ENCODE data around the gene LY6G5B.
A peak's percentile ranks its signal among the peaks of the same experiment; 100 is the strongest.

LY6G5B gene

DNA sequence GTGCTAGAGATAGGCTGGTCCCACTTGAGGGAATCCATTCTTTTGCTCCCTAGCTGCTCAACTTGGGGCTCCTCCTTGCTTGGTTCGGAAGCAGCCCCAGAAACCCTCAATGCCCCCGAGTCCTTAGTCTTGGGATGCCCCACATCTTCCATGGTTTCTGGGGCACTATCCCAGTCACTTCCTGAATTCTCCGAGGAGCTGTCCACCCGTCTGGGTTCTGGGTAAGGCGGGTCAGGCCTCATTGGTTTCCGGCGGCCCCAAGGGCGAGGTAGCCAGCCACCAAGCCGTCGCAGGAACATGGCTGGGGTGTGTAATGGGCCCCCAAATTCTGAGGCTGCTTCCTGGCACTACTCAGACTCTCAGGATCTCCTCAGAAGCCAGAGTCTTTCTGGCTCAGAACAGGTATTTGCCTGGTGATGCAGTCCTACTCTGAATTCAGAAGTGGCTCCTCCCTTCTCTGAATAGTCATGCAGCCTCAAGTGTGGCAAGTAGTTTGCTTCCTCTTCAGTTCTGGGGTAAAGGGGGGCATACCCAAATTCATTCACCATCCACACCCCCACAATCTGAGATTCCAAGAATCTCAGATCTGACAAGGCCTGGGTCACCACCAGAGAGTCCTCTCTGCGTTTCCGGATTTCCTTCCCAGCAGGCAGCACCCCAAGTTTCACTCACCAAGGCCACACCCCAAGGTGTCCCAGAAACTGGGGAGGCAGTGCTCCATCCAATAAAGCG is 10.0 kb upstream of the LY6G5B start:
- Histone ChIP-seq H3K4me1 (ENCODE audit: insufficient read depth, low read length) (peaks cover 10% of the 10 kb centered on the region; the same call in 1 of the 2 replicates), H3K4me3 (ENCODE audit: low read length) (peak overlapping the region; percentile 99), H3K9me3 (ENCODE audit: insufficient read depth, low read depth, low read length) (no peaks in the 10 kb centered on the region), H3K27me3 (ENCODE audit: insufficient read depth, low read length) (no peaks in the 10 kb centered on the region), H3K9ac (ENCODE audit: low read depth, low read length) (peak overlapping the region; percentile 99), H3K36me3 (ENCODE audit: insufficient read depth, low read depth, low read length) (peaks cover 39% of the 10 kb centered on the region), H3K27ac (ENCODE audit: low read length) (peak overlapping the region; percentile 91)

DNA sequence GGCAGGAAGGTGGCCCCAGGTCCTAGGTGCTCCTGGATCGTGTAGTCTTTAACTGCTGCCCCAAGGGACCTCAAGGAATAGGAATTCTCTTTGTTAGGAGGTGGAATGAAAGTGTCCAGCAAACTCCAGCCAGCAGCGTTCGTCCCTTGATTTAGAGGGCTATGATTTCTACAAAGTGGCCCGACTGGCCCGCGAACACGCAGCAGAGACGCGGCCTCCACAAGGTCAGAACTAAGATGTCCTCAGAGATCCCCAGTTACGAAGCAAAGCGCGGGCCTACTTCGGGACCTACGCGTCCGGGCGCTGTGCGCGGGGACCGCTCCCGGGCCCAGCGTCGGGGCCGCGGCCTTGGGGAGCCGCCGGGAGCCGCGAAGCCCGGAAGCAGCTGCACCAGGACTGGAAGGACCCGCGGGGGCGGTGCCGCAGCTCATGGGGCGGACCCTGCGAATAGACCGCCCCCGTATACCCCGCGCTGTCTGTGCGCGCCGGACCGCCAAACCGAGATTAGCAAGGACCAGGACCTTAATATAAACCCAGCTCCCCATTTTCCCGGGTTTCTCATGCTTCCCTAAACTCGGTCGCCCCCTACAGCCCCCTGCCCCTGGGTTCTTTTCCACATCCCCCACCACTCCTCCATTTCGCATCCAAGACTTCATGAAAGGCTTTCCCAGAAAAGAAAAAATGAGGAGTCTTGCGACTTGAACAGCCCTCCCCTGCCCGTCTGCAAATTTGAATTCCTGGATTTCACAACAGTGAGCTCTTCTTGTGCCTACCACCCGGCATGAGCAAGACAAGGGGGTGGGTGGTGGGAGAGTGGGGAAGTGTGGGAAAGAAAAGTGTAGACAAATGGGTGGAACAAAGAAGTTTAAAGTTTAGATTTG is 9.2 kb upstream of the LY6G5B start, which contains the start of gene C6orf47:
Gene C6orf47, minus strand, starts transcription at position 398 of the 881 bp plus-strand sequence. CDS start 831 bp downstream, outside the sequence.
- Histone ChIP-seq H3K4me1 (ENCODE audit: insufficient read depth, low read length) (peaks cover 10% of the 10 kb centered on the region; the same call in 1 of the 2 replicates), H3K27me3 (ENCODE audit: insufficient read depth, low read length) (no peaks in the 10 kb centered on the region), H3K4me3 (ENCODE audit: low read length) (peak within 1 kb of the TSS; percentile 99), H3K9me3 (ENCODE audit: insufficient read depth, low read depth, low read length) (no peaks in the 10 kb centered on the region), H3K36me3 (ENCODE audit: insufficient read depth, low read depth, low read length) (peaks cover 39% of the 10 kb centered on the region), H3K9ac (ENCODE audit: low read depth, low read length) (peak within 1 kb of the TSS; percentile 99), H3K27ac (ENCODE audit: low read length) (peak within 1 kb of the TSS; percentile 91)

GRCh38 chr6:31661262-31662123 is 8.3 kb upstream of the LY6G5B start:
- no peaks in the 10 kb centered on the region for H3K27me3 ChIP-seq (ENCODE audit: insufficient read depth, low read length)
- H3K27ac ChIP-seq (ENCODE audit: low read length) = peak overlapping the region; percentile 35
- peak overlapping the region; percentile 99; the same call in 1 of the 2 replicates for H3K9ac ChIP-seq (ENCODE audit: low read depth, low read length)
- peaks cover 37% of the 10 kb centered on the region for H3K36me3 ChIP-seq (ENCODE audit: insufficient read depth, low read depth, low read length)
- H3K4me1 ChIP-seq (ENCODE audit: insufficient read depth, low read length) = peaks cover 10% of the 10 kb centered on the region; the same call in 1 of the 2 replicates
- peak overlapping the region; percentile 99 for H3K4me3 ChIP-seq (ENCODE audit: low read length)
- H3K9me3 ChIP-seq (ENCODE audit: insufficient read depth, low read depth, low read length) = no peaks in the 10 kb centered on the region

DNA sequence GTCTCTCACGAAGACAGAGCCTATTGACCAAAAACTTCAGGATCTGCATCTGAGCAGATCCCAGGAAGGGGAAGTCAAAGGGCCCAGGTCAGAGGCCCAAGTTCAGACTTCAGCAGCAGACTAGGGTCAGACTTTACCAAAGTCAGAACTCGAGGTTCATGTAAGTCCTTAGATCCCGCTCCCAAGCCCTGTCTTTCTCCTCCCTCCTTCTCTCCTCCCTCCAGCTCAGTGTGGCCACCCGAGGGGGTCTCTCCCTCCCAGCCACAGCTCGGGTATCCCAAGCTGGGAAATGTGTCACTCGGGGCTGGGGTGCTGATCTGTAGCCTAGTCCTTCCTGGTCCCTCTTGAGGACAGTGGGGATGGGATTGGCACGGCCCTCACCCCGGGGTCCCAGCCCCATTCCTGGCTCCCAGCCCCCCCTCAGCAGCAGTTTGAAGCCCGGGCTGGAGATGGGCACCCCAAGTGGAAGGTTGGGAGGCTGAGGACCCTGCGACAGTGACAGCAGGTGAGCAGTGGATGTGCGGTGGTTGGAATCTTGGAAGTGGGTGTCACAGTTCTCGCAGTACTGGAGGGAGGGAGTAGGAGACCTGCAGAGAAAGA is 7.6 kb upstream of the LY6G5B start:
- Histone ChIP-seq H3K4me1 (ENCODE audit: insufficient read depth, low read length) (peaks cover 10% of the 10 kb centered on the region; the same call in 1 of the 2 replicates), H3K9ac (ENCODE audit: low read depth, low read length) (no peak overlapping the region), H3K36me3 (ENCODE audit: insufficient read depth, low read depth, low read length) (peaks cover 40% of the 10 kb centered on the region), H3K27me3 (ENCODE audit: insufficient read depth, low read length) (no peaks in the 10 kb centered on the region), H3K4me3 (ENCODE audit: low read length) (no peak overlapping the region), H3K27ac (ENCODE audit: low read length) (no peak overlapping the region), H3K9me3 (ENCODE audit: insufficient read depth, low read depth, low read length) (no peaks in the 10 kb centered on the region)

DNA sequence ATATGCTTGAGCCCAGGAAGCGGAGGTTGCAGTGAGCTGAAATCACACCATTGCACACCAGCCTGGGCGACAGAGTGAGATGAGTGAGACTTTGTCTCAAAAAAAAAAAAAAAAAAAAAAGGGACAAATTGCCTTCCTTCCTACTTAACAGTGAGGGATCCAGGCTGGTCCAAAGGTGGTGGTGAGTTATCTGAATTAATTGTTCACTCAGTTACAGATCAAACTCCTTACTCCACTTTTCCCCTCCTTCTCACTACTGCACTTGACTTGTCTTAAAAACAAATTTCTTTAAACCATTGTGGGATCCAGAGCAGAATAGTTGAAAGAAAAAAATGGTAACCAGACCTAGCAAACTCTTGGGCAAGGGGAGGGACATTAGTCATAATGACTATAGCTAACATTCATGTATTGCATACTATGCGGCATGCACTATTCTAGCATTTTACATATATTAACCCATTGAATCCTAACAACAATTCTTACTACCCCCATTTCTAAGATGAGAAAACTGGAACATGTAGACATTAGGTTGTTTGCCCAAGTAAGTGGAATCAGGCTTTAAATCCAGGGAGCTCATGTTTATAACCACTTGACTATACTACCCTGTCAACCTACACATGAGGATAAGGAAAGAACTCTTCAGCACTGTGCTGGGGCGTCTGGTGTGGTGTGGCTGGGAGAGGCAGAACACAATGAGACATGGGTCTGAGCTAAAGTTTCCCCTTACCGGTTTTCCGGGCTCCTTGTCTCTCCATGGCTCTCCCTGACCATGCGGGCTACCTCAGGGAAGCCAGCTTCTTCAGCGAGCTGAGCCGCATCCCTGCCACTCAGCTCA is 6.4 kb upstream of the LY6G5B start:
- Histone ChIP-seq H3K36me3 (ENCODE audit: insufficient read depth, low read depth, low read length) (peaks cover 46% of the 10 kb centered on the region), H3K9me3 (ENCODE audit: insufficient read depth, low read depth, low read length) (no peaks in the 10 kb centered on the region), H3K4me1 (ENCODE audit: insufficient read depth, low read length) (peaks cover 10% of the 10 kb centered on the region; the same call in 1 of the 2 replicates), H3K27me3 (ENCODE audit: insufficient read depth, low read length) (no peaks in the 10 kb centered on the region), H3K27ac (ENCODE audit: low read length) (no peak overlapping the region), H3K4me3 (ENCODE audit: low read length) (peak overlapping the region; percentile 96; the same call in 1 of the 2 replicates), H3K9ac (ENCODE audit: low read depth, low read length) (peak overlapping the region; percentile 98; the same call in 1 of the 2 replicates)

DNA sequence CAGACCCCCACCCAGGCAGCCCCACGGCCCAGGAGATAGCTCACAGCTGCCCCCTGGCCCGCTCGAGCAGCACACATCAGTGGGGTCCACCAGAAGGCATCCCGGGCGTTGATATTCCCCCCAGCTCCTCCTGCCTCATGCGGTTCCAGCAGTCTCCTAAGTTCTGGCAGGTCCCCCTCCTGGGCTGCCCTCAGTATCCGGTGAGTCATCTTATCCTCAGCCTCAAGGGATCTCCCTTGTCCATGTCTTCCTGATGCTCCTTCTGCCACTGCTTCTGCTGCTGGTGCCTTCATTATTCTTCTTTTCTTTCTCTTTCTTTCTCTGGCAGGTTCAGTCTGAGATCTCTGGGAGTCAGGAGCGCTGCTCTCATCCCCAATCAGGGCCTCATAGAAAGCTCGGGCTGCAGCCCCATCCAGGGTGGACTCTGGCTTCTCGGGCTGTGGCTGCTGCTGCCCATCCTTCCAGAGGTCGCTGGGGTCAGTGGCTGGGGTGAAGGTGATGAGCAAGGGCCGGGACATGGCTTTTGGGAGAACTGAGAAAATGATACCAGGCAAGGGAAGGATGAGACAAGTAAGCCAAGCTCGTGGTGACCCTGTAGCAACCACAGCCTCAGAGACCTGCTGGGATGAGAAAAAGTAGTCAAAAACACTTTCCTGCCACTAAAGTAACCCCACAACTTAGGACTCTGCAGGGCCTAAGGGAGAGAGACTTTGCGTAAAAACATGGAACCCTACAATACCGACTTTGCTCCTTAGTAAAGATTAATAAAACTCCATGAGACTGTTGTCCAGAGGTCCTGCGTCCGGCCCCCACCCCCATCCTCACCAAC is 5.6 kb upstream of the LY6G5B start:
- Histone ChIP-seq H3K36me3 (ENCODE audit: insufficient read depth, low read depth, low read length) (peaks cover 52% of the 10 kb centered on the region), H3K27ac (ENCODE audit: low read length) (peak overlapping the region; percentile 98), H3K4me1 (ENCODE audit: insufficient read depth, low read length) (peaks cover 10% of the 10 kb centered on the region; the same call in 1 of the 2 replicates)

DNA sequence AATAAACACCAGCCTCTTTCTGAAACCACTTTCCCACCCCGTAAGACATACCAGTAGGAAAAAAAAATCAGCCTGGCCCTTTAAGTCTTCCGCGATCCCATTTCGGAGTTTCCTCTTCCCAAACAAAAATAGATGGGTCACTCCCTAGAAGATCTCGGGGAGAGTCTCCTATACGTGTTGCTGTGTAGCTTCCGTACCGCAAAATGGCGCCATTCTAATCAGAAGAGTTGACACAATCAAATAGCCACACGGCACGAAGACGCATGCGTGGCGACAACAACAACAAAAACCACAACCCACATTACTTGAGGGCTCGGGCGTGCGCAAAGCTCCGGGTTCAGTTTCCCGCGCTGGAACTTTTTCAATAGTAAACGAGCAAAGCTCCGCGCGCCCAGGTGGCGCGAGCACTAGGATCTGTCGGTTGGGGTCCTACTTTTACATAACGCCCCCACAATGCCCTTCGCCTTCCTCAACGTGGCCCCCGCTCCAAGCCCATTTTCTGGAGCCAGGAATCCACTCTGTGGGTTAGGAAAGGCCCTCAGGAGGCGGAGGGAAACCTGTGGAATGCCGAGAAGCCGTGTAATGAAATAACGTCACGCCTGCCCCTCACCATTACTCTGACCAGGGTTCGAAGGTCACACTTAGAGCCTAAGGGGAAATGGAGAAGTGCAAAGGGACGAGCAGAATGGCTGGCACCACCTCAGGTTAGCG is 4.8 kb upstream of the LY6G5B start, which contains the start of gene GPANK1:
Gene GPANK1, minus strand, starts transcription at position 208 of the 711 bp plus-strand sequence. CDS start 519 bp downstream, outside the sequence.
- Histone ChIP-seq H3K4me3 (ENCODE audit: low read length) (peak within 1 kb of the TSS; percentile 96), H3K9me3 (ENCODE audit: insufficient read depth, low read depth, low read length) (no peaks in the 10 kb centered on the region), H3K4me1 (ENCODE audit: insufficient read depth, low read length) (peaks cover 5% of the 10 kb centered on the region; the same call in 1 of the 2 replicates), H3K36me3 (ENCODE audit: insufficient read depth, low read depth, low read length) (peaks cover 60% of the 10 kb centered on the region), H3K9ac (ENCODE audit: low read depth, low read length) (peak within 1 kb of the TSS; percentile 98), H3K27me3 (ENCODE audit: insufficient read depth, low read length) (no peaks in the 10 kb centered on the region), H3K27ac (ENCODE audit: low read length) (peak within 1 kb of the TSS; percentile 98)

More for the DNA sequence above, 5.6 kb upstream of the LY6G5B start:
- peak overlapping the region; percentile 98 for H3K9ac ChIP-seq (ENCODE audit: low read depth, low read length)
- H3K9me3 ChIP-seq (ENCODE audit: insufficient read depth, low read depth, low read length) = no peaks in the 10 kb centered on the region
- no peaks in the 10 kb centered on the region for H3K27me3 ChIP-seq (ENCODE audit: insufficient read depth, low read length)
- peak overlapping the region; percentile 96 for H3K4me3 ChIP-seq (ENCODE audit: low read length)

- Histone ChIP-seq H3K4me1 (ENCODE audit: insufficient read depth, low read length) (peaks cover 3% of the 10 kb centered on the region; the same call in 1 of the 2 replicates), H3K36me3 (ENCODE audit: insufficient read depth, low read depth, low read length) (peaks cover 67% of the 10 kb centered on the region), H3K4me3 (ENCODE audit: low read length) (peak within 1 kb of the TSS; percentile 96), H3K27ac (ENCODE audit: low read length) (peak within 1 kb of the TSS; percentile 98), H3K27me3 (ENCODE audit: insufficient read depth, low read length) (no peaks in the 10 kb centered on the region), H3K9me3 (ENCODE audit: insufficient read depth, low read depth, low read length) (no peaks in the 10 kb centered on the region), H3K9ac (ENCODE audit: low read depth, low read length) (peak within 1 kb of the TSS; percentile 98)
These were observed 4.1 kb upstream of the LY6G5B start, which contains the start of gene CSNK2B for GRCh38 chr6:31665501-31666336. Gene CSNK2B (plus strand): TSS chr6:31666080. CDS start chr6:31666832, 752 bp downstream.
